Measurements from ENCODE around the gene ZBTB11.
A peak's percentile ranks its signal among the peaks of the same experiment; 100 is the strongest.
"Not testable (repeated sequence)": the region's sequence is repeated elsewhere in the genome, so short reads cannot be mapped to it uniquely, and the experiment has no call there.

Gene ZBTB11

GRCh38 chr3:101691685-101692671, 15.0 kb upstream of the ZBTB11 start:
- DNase-seq (ENCODE audit: low spot score): not testable (repeated sequence)

- DNase-seq (ENCODE audit: low spot score): no peak
Measured at GRCh38 chr3:101690972-101691371, 14.0 kb upstream of the ZBTB11 start.

GRCh38 chr3:101689286-101689685, 12.4 kb upstream of the ZBTB11 start:
- no peak for DNase-seq (ENCODE audit: low spot score)

- peak; percentile 15 for DNase-seq (ENCODE audit: low spot score)
Measured at GRCh38 chr3:101687142-101687931, 10.4 kb upstream of the ZBTB11 start.

GRCh38 chr3:101685870-101686307, 9.0 kb upstream of the ZBTB11 start:
- no peak for DNase-seq (ENCODE audit: low spot score)

- DNase-seq (ENCODE audit: low spot score): no peak
Measured at GRCh38 chr3:101685050-101685400, 8.1 kb upstream of the ZBTB11 start.

GRCh38 chr3:101680466-101680865, 3.5 kb upstream of the ZBTB11 start:
- no peak for DNase-seq (ENCODE audit: low spot score)

- not testable (repeated sequence) for DNase-seq (ENCODE audit: low spot score)
Measured at GRCh38 chr3:101678837-101679236, 1.9 kb upstream of the ZBTB11 start.

- DNase-seq (ENCODE audit: low spot score): peak; percentile 10
Measured at GRCh38 chr3:101677436-101678286, 729 bp upstream of the ZBTB11 start.

GRCh38 chr3:101676216-101676764, 642 bp downstream of the ZBTB11 start:
- DNase-seq (ENCODE audit: low spot score): peak; percentile 87

GRCh38 chr3:101675709-101676215, 1.2 kb downstream of the ZBTB11 start:
- DNase-seq (ENCODE audit: low spot score): peak; percentile 5

- no peak for DNase-seq (ENCODE audit: low spot score)
Measured at GRCh38 chr3:101674518-101674917, 2.4 kb downstream of the ZBTB11 start.

GRCh38 chr3:101673953-101674352, 3.0 kb downstream of the ZBTB11 start:
- no peak for DNase-seq (ENCODE audit: low spot score)

GRCh38 chr3:101671014-101671413, 5.9 kb downstream of the ZBTB11 start:
- DNase-seq (ENCODE audit: low spot score): no peak

GRCh38 chr3:101667844-101668243, 9.1 kb downstream of the ZBTB11 start:
- DNase-seq (ENCODE audit: low spot score): no peak

GRCh38 chr3:101667331-101667730, 9.6 kb downstream of the ZBTB11 start:
- DNase-seq (ENCODE audit: low spot score): no peak

- DNase-seq (ENCODE audit: low spot score): no peak
Measured at GRCh38 chr3:101665851-101666250, 11.1 kb downstream of the ZBTB11 start.

GRCh38 chr3:101665357-101665756, 11.6 kb downstream of the ZBTB11 start:
- DNase-seq (ENCODE audit: low spot score): no peak

GRCh38 chr3:101660714-101661113, 16.2 kb downstream of the ZBTB11 start:
- no peak for DNase-seq (ENCODE audit: low spot score)

- no peak for DNase-seq (ENCODE audit: low spot score)
Measured at GRCh38 chr3:101656651-101657050, 20.3 kb downstream of the ZBTB11 start.

- DNase-seq (ENCODE audit: low spot score): no peak
Measured at GRCh38 chr3:101646726-101647125, 30.2 kb downstream of the ZBTB11 start.

Measured in globus pallidus (tissue), 1 donor.